Thoracic aorta (tissue), 2 donors: ENCODE data around the gene GPR153. TPM values are rescaled to one million over a fixed set of nuclear protein-coding genes. Genes with fewer than 3 reads are reported as not detected.

Source experiments
- ATAC-seq: fragments of 150-250 bp; one replicate; pipeline ENCODE4 v1.8.0; 2017; ENCODE audit warnings: low read depth; ENCODE audit not compliant: insufficient number of reproducible peaks, low FRiP score
- DNase-seq: peaks from one replicate; pipeline ENCODE4 v3.0.0-alpha.2; 2020; ENCODE audit warnings: low spot score
- H3K27ac ChIP-seq, 2 donors: fragments of 200-600 bp; sonication (generic); 1 replicate in 1 of 2; 2 replicates in 1 of 2; pipeline ENCODE4 v1.5.1; 2016; ENCODE audit warnings: mild to moderate bottlenecking in 2 of 2, moderate library complexity in 2 of 2
- H3K27me3 ChIP-seq: fragments of 200-600 bp; sonication (generic); replicated peaks from 2 replicates; pipeline ENCODE4 v1.6.0; 2016; ENCODE audit warnings: mild to moderate bottlenecking; ENCODE audit not compliant: insufficient read depth
- H3K36me3 ChIP-seq: fragments of 200-600 bp; sonication (generic); one replicate; pipeline ENCODE4 v1.5.1; 2016
- H3K4me1 ChIP-seq, 2 donors: fragments of 200-600 bp; sonication (generic); 1 replicate in 1 of 2; 2 replicates in 1 of 2; pipeline versions ENCODE4 v1.5.1 to v1.6.0; 2016; ENCODE audit warnings: low read depth in 2 of 2, mild to moderate bottlenecking in 1 of 2; ENCODE audit not compliant: control insufficient read depth in 1 of 2
- H3K4me3 ChIP-seq: fragments of 200-600 bp; sonication (generic); 2 replicates; pipeline ENCODE4 v1.5.1; 2016; ENCODE audit warnings: mild to moderate bottlenecking
- H3K9me3 ChIP-seq: fragments of 200-600 bp; sonication (generic); 2 replicates; pipeline ENCODE4 v1.5.1; 2016
- CTCF ChIP-seq: fragments of 200-600 bp; sonication (generic); IDR thresholded peaks from one replicate; pipeline ENCODE4 v1.5.1; 2019; ENCODE audit warnings: antibody characterized with exemption
- total RNA-seq, 2 donors: library from RNA; depleted of rRNA; stranded (reverse); fragments of >200 nt; gene quantifications; one replicate each; pipeline versions ENCODE4 v1.1.0 to v1.2.3, GENCODE V29; 2016

The GPR153 gene
- total RNA-seq, 2 donors from 2014 or later = 4.6 to 4.7 TPM

GRCh38 chr1:6209661-6210580 is 51.0 kb downstream of the GPR153 start:
- Histone ChIP-seq H3K4me1 (peaks cover 8 to 13% of the 10 kb centered on the region in 2 donors), H3K9me3 (no peaks in the 10 kb centered on the region), H3K27me3 (no peaks in the 10 kb centered on the region), H3K36me3 (no peaks in the 10 kb centered on the region), H3K27ac (no peak overlapping the region), H3K4me3 (no peak overlapping the region)
- TF ChIP-seq CTCF = no peak
- ATAC-seq = no peak
- no peak for DNase-seq

- Histone ChIP-seq H3K4me1 (peaks cover 8 to 17% of the 10 kb centered on the region in 2 donors), H3K36me3 (no peaks in the 10 kb centered on the region), H3K4me3 (peak overlapping the region; percentile 62), H3K9me3 (no peaks in the 10 kb centered on the region), H3K27me3 (no peaks in the 10 kb centered on the region), H3K27ac (no peak overlapping the region)
- peak; percentile 55 for TF ChIP-seq CTCF
- ATAC-seq (no peak), DNase-seq (no peak)
These were observed 51.9 kb downstream of the GPR153 start for GRCh38 chr1:6208723-6209660.

GRCh38 chr1:6207921-6208320 is 53.0 kb downstream of the GPR153 start:
- no peaks in the 10 kb centered on the region for H3K27me3 ChIP-seq
- H3K27ac ChIP-seq = no peak overlapping the region
- H3K36me3 ChIP-seq = no peaks in the 10 kb centered on the region
- no peaks in the 10 kb centered on the region for H3K9me3 ChIP-seq
- H3K4me1 ChIP-seq = peaks cover 8 to 17% of the 10 kb centered on the region in 2 donors
- ATAC-seq (no peak), DNase-seq (no peak)
- no peak for TF ChIP-seq CTCF
- H3K4me3 ChIP-seq = no peak overlapping the region

- ATAC-seq (no peak), DNase-seq (no peak)
- H3K27ac ChIP-seq = no peak overlapping the region
- no peaks in the 10 kb centered on the region for H3K27me3 ChIP-seq
- peak overlapping the region; percentile 93 for H3K4me3 ChIP-seq
- peaks cover 8 to 17% of the 10 kb centered on the region in 2 donors for H3K4me1 ChIP-seq
- H3K36me3 ChIP-seq = no peaks in the 10 kb centered on the region
- H3K9me3 ChIP-seq = no peaks in the 10 kb centered on the region
- no peak for TF ChIP-seq CTCF
These were observed 53.6 kb downstream of the GPR153 start for GRCh38 chr1:6207075-6207885.
